ENCODE results near the gene TMC1.

DNA sequence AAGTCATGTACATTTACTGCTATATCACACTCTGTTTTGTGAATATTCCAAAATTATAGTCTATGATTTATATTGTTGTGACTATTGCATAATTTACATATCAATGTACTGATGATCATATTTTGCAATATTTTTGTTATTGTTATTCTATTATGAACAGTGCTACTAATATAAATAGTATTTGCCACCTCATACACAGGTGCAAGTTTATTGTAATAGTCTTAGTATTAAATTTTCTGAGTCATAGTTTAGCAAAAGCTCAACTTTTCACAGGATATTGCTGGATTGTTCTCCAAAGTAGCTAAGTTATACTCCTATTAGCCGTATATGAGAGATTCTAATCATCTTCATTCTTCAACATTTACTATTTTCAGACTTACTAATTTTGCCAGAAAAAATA is 124.7 kb downstream of the TMC1 start:
- no peak for TF ChIP-seq SMARCA5 (IDR thresholded peaks at IDR 0.05)
- TF ChIP-seq, protein P1, sequence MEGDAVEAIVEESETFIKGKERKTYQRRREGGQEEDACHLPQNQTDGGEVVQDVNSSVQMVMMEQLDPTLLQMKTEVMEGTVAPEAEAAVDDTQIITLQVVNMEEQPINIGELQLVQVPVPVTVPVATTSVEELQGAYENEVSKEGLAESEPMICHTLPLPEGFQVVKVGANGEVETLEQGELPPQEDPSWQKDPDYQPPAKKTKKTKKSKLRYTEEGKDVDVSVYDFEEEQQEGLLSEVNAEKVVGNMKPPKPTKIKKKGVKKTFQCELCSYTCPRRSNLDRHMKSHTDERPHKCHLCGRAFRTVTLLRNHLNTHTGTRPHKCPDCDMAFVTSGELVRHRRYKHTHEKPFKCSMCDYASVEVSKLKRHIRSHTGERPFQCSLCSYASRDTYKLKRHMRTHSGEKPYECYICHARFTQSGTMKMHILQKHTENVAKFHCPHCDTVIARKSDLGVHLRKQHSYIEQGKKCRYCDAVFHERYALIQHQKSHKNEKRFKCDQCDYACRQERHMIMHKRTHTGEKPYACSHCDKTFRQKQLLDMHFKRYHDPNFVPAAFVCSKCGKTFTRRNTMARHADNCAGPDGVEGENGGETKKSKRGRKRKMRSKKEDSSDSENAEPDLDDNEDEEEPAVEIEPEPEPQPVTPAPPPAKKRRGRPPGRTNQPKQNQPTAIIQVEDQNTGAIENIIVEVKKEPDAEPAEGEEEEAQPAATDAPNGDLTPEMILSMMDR (IDR thresholded peaks at IDR 0.05 in 2 of 3, conservative IDR thresholded peaks at IDR 0.05 in 1 of 3; ENCODE audit: control insufficient read depth in 2 of 3, extremely low read depth in 1 of 3, insufficient read depth in 1 of 3, low read depth in 3 of 3, low read length in 3 of 3): no peak
- TF ChIP-seq, protein P2, sequence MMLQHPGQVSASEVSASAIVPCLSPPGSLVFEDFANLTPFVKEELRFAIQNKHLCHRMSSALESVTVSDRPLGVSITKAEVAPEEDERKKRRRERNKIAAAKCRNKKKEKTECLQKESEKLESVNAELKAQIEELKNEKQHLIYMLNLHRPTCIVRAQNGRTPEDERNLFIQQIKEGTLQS (IDR thresholded peaks at IDR 0.05; ENCODE audit: borderline replicate concordance, extremely low read depth, low read depth, low read length): no peak
- no peak for TF ChIP-seq NR2C2 (IDR thresholded peaks at IDR 0.05; ENCODE audit: borderline replicate concordance, control insufficient read depth, insufficient read length, low read depth)
- TF ChIP-seq RAD21 (IDR thresholded peaks at IDR 0.05; ENCODE audit: insufficient read depth, low read depth, low read length): no peak
- no peak for TF ChIP-seq MXI1 (IDR thresholded peaks at IDR 0.05; ENCODE audit: low read depth, low read length)
- no peak for TF ChIP-seq CEBPB (IDR thresholded peaks at IDR 0.05; ENCODE audit: borderline replicate concordance in 1 of 2, low read depth in 2 of 2, low read length in 2 of 2)
- TF ChIP-seq, protein P3, sequence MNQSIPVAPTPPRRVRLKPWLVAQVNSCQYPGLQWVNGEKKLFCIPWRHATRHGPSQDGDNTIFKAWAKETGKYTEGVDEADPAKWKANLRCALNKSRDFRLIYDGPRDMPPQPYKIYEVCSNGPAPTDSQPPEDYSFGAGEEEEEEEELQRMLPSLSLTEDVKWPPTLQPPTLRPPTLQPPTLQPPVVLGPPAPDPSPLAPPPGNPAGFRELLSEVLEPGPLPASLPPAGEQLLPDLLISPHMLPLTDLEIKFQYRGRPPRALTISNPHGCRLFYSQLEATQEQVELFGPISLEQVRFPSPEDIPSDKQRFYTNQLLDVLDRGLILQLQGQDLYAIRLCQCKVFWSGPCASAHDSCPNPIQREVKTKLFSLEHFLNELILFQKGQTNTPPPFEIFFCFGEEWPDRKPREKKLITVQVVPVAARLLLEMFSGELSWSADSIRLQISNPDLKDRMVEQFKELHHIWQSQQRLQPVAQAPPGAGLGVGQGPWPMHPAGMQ (IDR thresholded peaks at IDR 0.05; ENCODE audit: borderline replicate concordance): no peak
- TF ChIP-seq EZH2 (IDR thresholded peaks at IDR 0.05; ENCODE audit: borderline replicate concordance, control insufficient read depth, low read depth, low read length): no peak
- no peak for TF ChIP-seq POLR2AphosphoS5 (IDR thresholded peaks at IDR 0.05; ENCODE audit: low read length)
- TF ChIP-seq, protein P4, sequence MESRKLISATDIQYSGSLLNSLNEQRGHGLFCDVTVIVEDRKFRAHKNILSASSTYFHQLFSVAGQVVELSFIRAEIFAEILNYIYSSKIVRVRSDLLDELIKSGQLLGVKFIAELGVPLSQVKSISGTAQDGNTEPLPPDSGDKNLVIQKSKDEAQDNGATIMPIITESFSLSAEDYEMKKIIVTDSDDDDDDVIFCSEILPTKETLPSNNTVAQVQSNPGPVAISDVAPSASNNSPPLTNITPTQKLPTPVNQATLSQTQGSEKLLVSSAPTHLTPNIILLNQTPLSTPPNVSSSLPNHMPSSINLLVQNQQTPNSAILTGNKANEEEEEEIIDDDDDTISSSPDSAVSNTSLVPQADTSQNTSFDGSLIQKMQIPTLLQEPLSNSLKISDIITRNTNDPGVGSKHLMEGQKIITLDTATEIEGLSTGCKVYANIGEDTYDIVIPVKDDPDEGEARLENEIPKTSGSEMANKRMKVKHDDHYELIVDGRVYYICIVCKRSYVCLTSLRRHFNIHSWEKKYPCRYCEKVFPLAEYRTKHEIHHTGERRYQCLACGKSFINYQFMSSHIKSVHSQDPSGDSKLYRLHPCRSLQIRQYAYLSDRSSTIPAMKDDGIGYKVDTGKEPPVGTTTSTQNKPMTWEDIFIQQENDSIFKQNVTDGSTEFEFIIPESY (IDR thresholded peaks at IDR 0.05): no peak
- no peak for TF ChIP-seq CBFB (IDR thresholded peaks at IDR 0.05; ENCODE audit: low read depth)
- no peak for TF ChIP-seq POLR2A (IDR thresholded peaks at IDR 0.05; ENCODE audit: low read depth, low read length)

Measured in GM12878 (cell line).